Panc1 (cell line): Measurements from ENCODE around the gene SNRPD3. TPM values are rescaled to one million over a fixed set of nuclear protein-coding genes. Genes with fewer than 3 reads are reported as not detected.

Experiments
- ATAC-seq: fragments of 200-7000 bp; cut with Tn5 transposase; 2 replicates; pipeline ENCODE4 v1.9.1; 2020; ENCODE audit warnings: mild to moderate bottlenecking, moderate library complexity
- BruUV-seq: library from RNA; stranded (reverse); fragments of 400-500 nt; replicated peaks from 2 replicates; lab custom pipeline; 2021; lab: Mats Ljungman, UMichigan
- CTCF ChIA-PET: fragments of 300-600 bp; sonication (Branson Sonifier 250); formaldehyde crosslinking; loops from one replicate; lab custom pipeline; 2022; ENCODE audit warnings: antibody characterized with exemption; lab: Charles Lee
- POLR2A ChIA-PET: fragments of 300-600 bp; sonication (Branson Sonifier 250); formaldehyde crosslinking; loops from one replicate; lab custom pipeline; 2022; ENCODE audit warnings: antibody characterized with exemption; lab: Charles Lee
- DNase-seq: peaks from one replicate; pipeline ENCODE4 v3.0.0-alpha.2; 2010; ENCODE audit warnings: low read depth, low spot score
- H3K27ac ChIP-seq: 2 replicates; pipeline ENCODE4 v1.5.1; 2011; ENCODE audit warnings: mild to moderate bottlenecking, low read length, inconsistent platforms
- H3K27me3 ChIP-seq: fragments of 200-500 bp; sonication (Bioruptor generic); 2 replicates; pipeline ENCODE4 v1.6.0; 2014; ENCODE audit warnings: low read length, inconsistent platforms; ENCODE audit not compliant: control insufficient read depth, insufficient read depth
- H3K36me3 ChIP-seq: fragments of 200-500 bp; sonication (Bioruptor generic); 2 replicates; pipeline ENCODE4 v1.5.1; 2014; ENCODE audit warnings: inconsistent platforms, mild to moderate bottlenecking, low read length, moderate library complexity; ENCODE audit not compliant: control insufficient read depth, insufficient read depth
- H3K4me1 ChIP-seq: 2 replicates; pipeline ENCODE4 v1.5.1; 2011; ENCODE audit warnings: inconsistent platforms, mild to moderate bottlenecking, low read length, moderate library complexity; ENCODE audit not compliant: control insufficient read depth, insufficient read depth
- H3K4me3 ChIP-seq, 2 experiments: 2 replicates each; pipeline ENCODE4 v1.5.1; 2011 to 2012; ENCODE audit warnings: low read depth in 2 of 2, low read length in 2 of 2, mild to moderate bottlenecking in 2 of 2, inconsistent platforms in 1 of 2, moderate library complexity in 1 of 2
- H3K9me3 ChIP-seq: fragments of 200-500 bp; sonication (Bioruptor generic); 2 replicates; pipeline ENCODE4 v1.5.1; 2014; ENCODE audit warnings: low read depth, mild to moderate bottlenecking, inconsistent platforms, low read length, moderate library complexity; ENCODE audit not compliant: control insufficient read depth, insufficient read depth
- CTCF ChIP-seq: fragments of 450-650 bp; IDR thresholded peaks from 2 replicates; pipeline ENCODE4 v1.5.1; 2017; ENCODE audit warnings: mild to moderate bottlenecking
- POLR2AphosphoS5 ChIP-seq: IDR thresholded peaks from 2 replicates; pipeline ENCODE4 v1.6.1; 2012; ENCODE audit warnings: mild to moderate bottlenecking, low read depth, low read length, moderate library complexity
- REST ChIP-seq, 2 experiments: IDR thresholded peaks; 2 replicates each; pipeline ENCODE4 v1.6.1; 2011 to 2012; ENCODE audit warnings: low read depth in 2 of 2, control low read depth in 1 of 2, low read length in 1 of 2, mild to moderate bottlenecking in 1 of 2, moderate library complexity in 1 of 2; ENCODE audit not compliant: insufficient read depth in 1 of 2
- SIN3A ChIP-seq: IDR thresholded peaks from 2 replicates; pipeline ENCODE4 v1.6.1; 2012; ENCODE audit warnings: low read depth, mild to moderate bottlenecking, low read length, moderate library complexity, borderline replicate concordance; ENCODE audit not compliant: insufficient read depth
- TCF7L2 ChIP-seq: IDR thresholded peaks from 2 replicates; pipeline ENCODE4 v1.6.1; 2011; ENCODE audit warnings: mild to moderate bottlenecking, low read depth, low read length, inconsistent platforms
- in situ Hi-C: cut with HindIII; loops from 2 replicates; pipeline ENCODE4 v1.10.0; 2016; ENCODE audit warnings: low sequenced_read_pairs, low pct_unique_long_range_greater_than_20kb
- intact Hi-C: fragments of 100-400 bp; cut with micrococcal nuclease; formaldehyde crosslinking; loops from one replicate; pipeline ENCODE4 v1.10.0; 2022; ENCODE audit not compliant: unreplicated experiment
- total RNA-seq: library from RNA; stranded (reverse); gene quantifications from one replicate; pipeline ENCODE4 v1.2.1, GENCODE V29; 2021; ENCODE audit not compliant: unreplicated experiment

Gene SNRPD3
- total RNA-seq, 1 experiment from 2014 or later = 89.4 TPM

- BruUV-seq = no TSS peak
- no peaks in the 10 kb centered on the region for H3K36me3 ChIP-seq
- ChIA-PET CTCF (no interaction called here), POLR2A (no interaction called here)
- in situ Hi-C loops (no loop called here), intact Hi-C loops (no loop called here)
- no peak for ATAC-seq
- no peak for DNase-seq
- H3K9me3 ChIP-seq = no peaks in the 10 kb centered on the region
- H3K4me3 ChIP-seq = no peak overlapping the region
- no peak overlapping the region for H3K27ac ChIP-seq
- H3K4me1 ChIP-seq = no peaks in the 10 kb centered on the region
- no peak for TF ChIP-seq SIN3A
- no peaks in the 10 kb centered on the region for H3K27me3 ChIP-seq
Observed at GRCh38 chr22:24579258-24579601, 23.4 kb downstream of the SNRPD3 start.

GRCh38 chr22:24580276-24580675, 24.5 kb downstream of the SNRPD3 start:
- ATAC-seq (no peak), DNase-seq (no peak)

More at GRCh38 chr22:24580276-24580675, 24.5 kb downstream of the SNRPD3 start:
- no peak for TF ChIP-seq TCF7L2
- TF ChIP-seq SIN3A = no peak
- no peak for TF ChIP-seq POLR2AphosphoS5
- TF ChIP-seq REST (IDR thresholded peaks at IDR 0.05; ENCODE audit: insufficient read depth in 1 of 2, low read depth in 2 of 2, low read length in 1 of 2) = no peak
- TF ChIP-seq CTCF = no peak
- intact Hi-C loops (no loop called here), in situ Hi-C loops (no loop called here)
- Histone ChIP-seq H3K36me3 (no peaks in the 10 kb centered on the region), H3K4me1 (no peaks in the 10 kb centered on the region), H3K27ac (no peak overlapping the region), H3K27me3 (no peaks in the 10 kb centered on the region), H3K9me3 (no peaks in the 10 kb centered on the region), H3K4me3 (no peak overlapping the region)
- ChIA-PET CTCF (no interaction called here), POLR2A (no interaction called here)
- no TSS peak for BruUV-seq
